ENCODE results near the gene DYNC2I2. TPM values are rescaled to one million over a fixed set of nuclear protein-coding genes. Genes with fewer than 3 reads are reported as not detected.

The DYNC2I2 gene
- total and polyA plus RNA-seq, 2 donors (not counting 3 experiments of a cell fraction or from before 2014, with no cell fraction given): 73.6 to 82.6 TPM

DNA sequence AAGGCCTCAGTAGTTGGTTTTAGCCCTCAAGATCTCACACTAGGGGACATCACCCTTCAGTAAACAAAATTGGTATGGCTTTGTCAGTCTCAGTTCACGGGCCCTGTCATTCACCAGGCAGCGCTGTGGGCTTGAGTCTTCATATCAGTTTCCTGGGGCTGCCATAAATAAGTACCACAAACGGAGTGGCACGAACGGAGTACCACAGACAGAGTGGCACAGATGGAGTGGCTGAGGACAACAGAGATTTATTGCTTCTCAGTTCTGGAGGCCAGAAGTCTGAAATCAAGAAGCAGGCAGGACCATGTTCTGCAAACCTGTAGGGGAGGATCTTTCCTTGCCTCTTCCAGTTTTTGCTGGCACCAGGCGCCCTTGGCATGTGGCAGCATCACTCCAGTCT is 37.5 kb downstream of the DYNC2I2 start:
- no peaks in the 10 kb centered on the region for H4K20me1 ChIP-seq (replicated peaks; ENCODE audit: control insufficient read depth, extremely low read depth, insufficient read depth, low read length)
- no peak overlapping the region for H3K4me3 ChIP-seq (replicated peaks in 1 of 3; ENCODE audit: insufficient read depth in 1 of 3, low read depth in 1 of 3, low read length in 3 of 3)
- H3K9me3 ChIP-seq (replicated peaks; ENCODE audit: control insufficient read depth, insufficient read depth, low read length): no peaks in the 10 kb centered on the region
- dilution Hi-C loops (cut with MboI; ENCODE audit: extremely low pct_ligation_motif_present, low sequenced_read_pairs) (no loop called here), intact Hi-C loops (cut with micrococcal nuclease) (no loop called here)
- peaks cover 48 to 59% of the 10 kb centered on the region in 2 experiments for H3K36me3 ChIP-seq (ENCODE audit: control insufficient read depth in 2 of 2, extremely low read depth in 1 of 2, insufficient read depth in 2 of 2, low read length in 2 of 2)
- no peaks in the 10 kb centered on the region for H3K79me2 ChIP-seq (ENCODE audit: control insufficient read depth, insufficient read depth, low read length)
- H3K4me2 ChIP-seq (ENCODE audit: insufficient read depth, low read length): no peak overlapping the region
- H3K27ac ChIP-seq (ENCODE audit: insufficient read depth, low read depth, low read length): no peak overlapping the region
- no TSS peak for BruUV-seq (replicated peaks)
- H3K4me1 ChIP-seq (ENCODE audit: control insufficient read depth, extremely low read depth, insufficient read depth, low read length): no peaks in the 10 kb centered on the region
- CTCF ChIA-PET: no interaction called here
- POLR2A ChIA-PET: no interaction called here
- H3K9me1 ChIP-seq (replicated peaks; ENCODE audit: control insufficient read depth, extremely low read depth, insufficient read depth, low read length): no peaks in the 10 kb centered on the region
- no peak overlapping the region for H2AFZ ChIP-seq (ENCODE audit: low read depth, low read length)
- TF ChIP-seq, protein P1, sequence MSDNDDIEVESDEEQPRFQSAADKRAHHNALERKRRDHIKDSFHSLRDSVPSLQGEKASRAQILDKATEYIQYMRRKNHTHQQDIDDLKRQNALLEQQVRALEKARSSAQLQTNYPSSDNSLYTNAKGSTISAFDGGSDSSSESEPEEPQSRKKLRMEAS (IDR thresholded peaks at IDR 0.05; ENCODE audit: insufficient read depth, insufficient read length): no peak
- TF ChIP-seq JUN (IDR thresholded peaks at IDR 0.05; ENCODE audit: borderline replicate concordance, insufficient read depth, insufficient read length, low read depth) (no peak), MYC (IDR thresholded peaks at IDR 0.05; ENCODE audit: low read depth, low read length) (no peak), POLR2AphosphoS5 (IDR thresholded peaks at IDR 0.05; ENCODE audit: insufficient read depth, low read depth, low read length) (no peak), POLR2A (IDR thresholded peaks at IDR 0.05; ENCODE audit: low read depth, low read length) (no peak), GATA2 (IDR thresholded peaks at IDR 0.05; ENCODE audit: insufficient read depth, insufficient read length, low read depth, low read length) (no peak), EZH2 (IDR thresholded peaks at IDR 0.05; ENCODE audit: borderline replicate concordance, low read depth, low read length, severe bottlenecking) (no peak), FOS (IDR thresholded peaks at IDR 0.05; ENCODE audit: borderline replicate concordance, insufficient read depth, low read length) (no peak)
- TF ChIP-seq, protein P2, sequence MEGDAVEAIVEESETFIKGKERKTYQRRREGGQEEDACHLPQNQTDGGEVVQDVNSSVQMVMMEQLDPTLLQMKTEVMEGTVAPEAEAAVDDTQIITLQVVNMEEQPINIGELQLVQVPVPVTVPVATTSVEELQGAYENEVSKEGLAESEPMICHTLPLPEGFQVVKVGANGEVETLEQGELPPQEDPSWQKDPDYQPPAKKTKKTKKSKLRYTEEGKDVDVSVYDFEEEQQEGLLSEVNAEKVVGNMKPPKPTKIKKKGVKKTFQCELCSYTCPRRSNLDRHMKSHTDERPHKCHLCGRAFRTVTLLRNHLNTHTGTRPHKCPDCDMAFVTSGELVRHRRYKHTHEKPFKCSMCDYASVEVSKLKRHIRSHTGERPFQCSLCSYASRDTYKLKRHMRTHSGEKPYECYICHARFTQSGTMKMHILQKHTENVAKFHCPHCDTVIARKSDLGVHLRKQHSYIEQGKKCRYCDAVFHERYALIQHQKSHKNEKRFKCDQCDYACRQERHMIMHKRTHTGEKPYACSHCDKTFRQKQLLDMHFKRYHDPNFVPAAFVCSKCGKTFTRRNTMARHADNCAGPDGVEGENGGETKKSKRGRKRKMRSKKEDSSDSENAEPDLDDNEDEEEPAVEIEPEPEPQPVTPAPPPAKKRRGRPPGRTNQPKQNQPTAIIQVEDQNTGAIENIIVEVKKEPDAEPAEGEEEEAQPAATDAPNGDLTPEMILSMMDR (IDR thresholded peaks at IDR 0.05; ENCODE audit: extremely low read depth in 1 of 2, insufficient read depth in 1 of 2, low read depth in 1 of 2, low read length in 2 of 2): no peak
- no peaks in the 10 kb centered on the region for H3K27me3 ChIP-seq (ENCODE audit: control insufficient read depth in 2 of 2, insufficient read depth in 2 of 2, low read length in 2 of 2)
- H3K9ac ChIP-seq (replicated peaks; ENCODE audit: extremely low read depth, insufficient read depth, low read length): no peak overlapping the region
- no peak for DNase-seq (ENCODE audit: low read depth, low spot score)
- no peak for FAIRE-seq

Data from endothelial cell of umbilical vein (primary cell).